Measurements from ENCODE around the gene PRPS1L1. TPM values are rescaled to one million over a fixed set of nuclear protein-coding genes. Genes with fewer than 3 reads are reported as not detected.

The PRPS1L1 gene
- total RNA-seq, 1 experiment from 2014 or later = not detected

DNA sequence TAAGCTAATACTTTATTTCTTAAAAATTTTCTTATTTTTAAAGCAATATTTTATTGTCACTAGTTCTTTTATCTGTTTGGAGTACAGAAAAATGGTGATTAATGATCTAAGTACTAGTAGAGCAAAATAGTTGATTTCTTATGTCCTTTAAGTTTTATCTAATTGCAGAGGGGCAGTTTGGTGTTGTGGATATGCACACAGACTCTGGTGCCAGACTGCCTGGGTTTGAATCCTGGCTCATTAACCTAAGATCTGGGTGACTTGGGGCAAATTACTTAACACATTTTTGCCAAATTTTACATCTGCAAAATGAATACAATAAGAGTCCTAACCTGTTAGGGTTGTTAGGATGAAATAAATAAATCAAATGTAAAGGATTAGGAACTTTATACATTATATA lies 10.7 kb upstream of the PRPS1L1 start:
- Histone ChIP-seq H3K27me3 (replicated peaks; ENCODE audit: insufficient read depth, low read depth, low read length, poor library complexity) (no peaks in the 10 kb centered on the region), H3K36me3 (ENCODE audit: insufficient read depth, low read length, poor library complexity, severe bottlenecking) (no peaks in the 10 kb centered on the region), H3K4me3 (ENCODE audit: low read depth, low read length, poor library complexity, severe bottlenecking) (no peak overlapping the region), H3K27ac (ENCODE audit: low read depth, low read length, poor library complexity, severe bottlenecking) (no peak overlapping the region), H3K9me3 (ENCODE audit: low read depth, low read length, poor library complexity, severe bottlenecking) (no peaks in the 10 kb centered on the region), H3K4me1 (ENCODE audit: insufficient read depth, low read length, poor library complexity, severe bottlenecking) (no peaks in the 10 kb centered on the region)
- POLR2A ChIA-PET (ENCODE audit: low non-redundant PET) = no interaction called here
- CTCF ChIA-PET = no interaction called here
- intact Hi-C loops (cut with micrococcal nuclease; ENCODE audit: unreplicated experiment) = no loop called here
- DNase-seq (ENCODE audit: low spot score) = no peak
- no TSS peak for BruUV-seq (replicated peaks)
- TF ChIP-seq EZH2 (IDR thresholded peaks at IDR 0.05; ENCODE audit: borderline replicate concordance, low read depth, low read length, poor library complexity, severe bottlenecking) = no peak
- TF ChIP-seq, protein P1, sequence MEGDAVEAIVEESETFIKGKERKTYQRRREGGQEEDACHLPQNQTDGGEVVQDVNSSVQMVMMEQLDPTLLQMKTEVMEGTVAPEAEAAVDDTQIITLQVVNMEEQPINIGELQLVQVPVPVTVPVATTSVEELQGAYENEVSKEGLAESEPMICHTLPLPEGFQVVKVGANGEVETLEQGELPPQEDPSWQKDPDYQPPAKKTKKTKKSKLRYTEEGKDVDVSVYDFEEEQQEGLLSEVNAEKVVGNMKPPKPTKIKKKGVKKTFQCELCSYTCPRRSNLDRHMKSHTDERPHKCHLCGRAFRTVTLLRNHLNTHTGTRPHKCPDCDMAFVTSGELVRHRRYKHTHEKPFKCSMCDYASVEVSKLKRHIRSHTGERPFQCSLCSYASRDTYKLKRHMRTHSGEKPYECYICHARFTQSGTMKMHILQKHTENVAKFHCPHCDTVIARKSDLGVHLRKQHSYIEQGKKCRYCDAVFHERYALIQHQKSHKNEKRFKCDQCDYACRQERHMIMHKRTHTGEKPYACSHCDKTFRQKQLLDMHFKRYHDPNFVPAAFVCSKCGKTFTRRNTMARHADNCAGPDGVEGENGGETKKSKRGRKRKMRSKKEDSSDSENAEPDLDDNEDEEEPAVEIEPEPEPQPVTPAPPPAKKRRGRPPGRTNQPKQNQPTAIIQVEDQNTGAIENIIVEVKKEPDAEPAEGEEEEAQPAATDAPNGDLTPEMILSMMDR (conservative IDR thresholded peaks at IDR 0.05; ENCODE audit: low read depth, low read length) = no peak

DNA sequence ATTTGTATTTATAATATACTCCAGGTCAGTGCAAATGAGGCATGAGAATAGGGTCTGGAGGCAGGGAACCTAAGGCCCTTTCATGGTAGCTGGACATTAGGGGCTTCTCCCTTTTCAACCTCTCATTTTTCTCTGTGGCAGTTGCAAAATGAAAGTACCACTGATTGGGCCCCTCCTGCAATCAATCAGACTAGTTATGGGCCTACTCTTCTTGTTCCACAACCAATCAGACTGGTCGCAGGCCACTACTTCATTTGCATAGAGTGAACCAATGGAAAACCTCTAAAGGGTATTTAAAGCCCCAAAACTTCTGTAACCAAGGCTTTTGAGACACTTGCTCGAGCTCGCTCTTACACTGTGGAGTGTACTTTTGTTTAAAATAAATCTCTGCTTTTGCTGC lies 10.0 kb upstream of the PRPS1L1 start:
- TF ChIP-seq, protein P1 (conservative IDR thresholded peaks at IDR 0.05; ENCODE audit: low read depth, low read length) = no peak
- no peak for TF ChIP-seq EZH2 (IDR thresholded peaks at IDR 0.05; ENCODE audit: borderline replicate concordance, low read depth, low read length, poor library complexity, severe bottlenecking)
- Histone ChIP-seq H3K9me3 (ENCODE audit: low read depth, low read length, poor library complexity, severe bottlenecking) (no peaks in the 10 kb centered on the region), H3K27me3 (replicated peaks; ENCODE audit: insufficient read depth, low read depth, low read length, poor library complexity) (no peaks in the 10 kb centered on the region), H3K27ac (ENCODE audit: low read depth, low read length, poor library complexity, severe bottlenecking) (no peak overlapping the region), H3K36me3 (ENCODE audit: insufficient read depth, low read length, poor library complexity, severe bottlenecking) (no peaks in the 10 kb centered on the region), H3K4me3 (ENCODE audit: low read depth, low read length, poor library complexity, severe bottlenecking) (no peak overlapping the region), H3K4me1 (ENCODE audit: insufficient read depth, low read length, poor library complexity, severe bottlenecking) (no peaks in the 10 kb centered on the region)
- ChIA-PET CTCF (no interaction called here), POLR2A (ENCODE audit: low non-redundant PET) (no interaction called here)
- BruUV-seq (replicated peaks) = no TSS peak
- DNase-seq (ENCODE audit: low spot score) = no peak
- intact Hi-C loops (cut with micrococcal nuclease; ENCODE audit: unreplicated experiment) = no loop called here

DNA sequence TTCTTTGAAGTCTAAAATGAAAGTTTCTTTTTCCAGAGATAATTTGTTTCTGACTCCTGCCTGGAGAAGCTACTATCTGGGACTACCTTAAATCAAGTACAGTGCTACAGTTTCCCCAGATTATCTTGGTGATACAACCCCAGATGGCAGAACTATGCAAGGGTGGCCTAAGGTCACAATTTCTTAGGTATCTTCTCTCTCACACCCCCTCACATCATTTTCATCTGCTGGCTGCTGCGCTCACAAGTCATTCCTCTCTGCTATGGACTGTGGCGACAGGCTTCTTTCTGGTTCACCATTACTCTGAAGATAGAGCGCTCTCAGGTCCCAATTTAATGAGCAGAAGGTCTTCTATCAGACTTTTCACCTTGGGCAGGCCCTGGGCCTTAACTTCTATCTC lies 9.1 kb upstream of the PRPS1L1 start:
- no peaks in the 10 kb centered on the region for H3K9me3 ChIP-seq (ENCODE audit: low read depth, low read length, poor library complexity, severe bottlenecking)
- intact Hi-C loops (cut with micrococcal nuclease; ENCODE audit: unreplicated experiment) = no loop called here
- H3K36me3 ChIP-seq (ENCODE audit: insufficient read depth, low read length, poor library complexity, severe bottlenecking) = no peaks in the 10 kb centered on the region
- H3K4me3 ChIP-seq (ENCODE audit: low read depth, low read length, poor library complexity, severe bottlenecking) = no peak overlapping the region
- no peak overlapping the region for H3K27ac ChIP-seq (ENCODE audit: low read depth, low read length, poor library complexity, severe bottlenecking)
- DNase-seq (ENCODE audit: low spot score) = no peak
- CTCF ChIA-PET = no interaction called here
- H3K27me3 ChIP-seq (replicated peaks; ENCODE audit: insufficient read depth, low read depth, low read length, poor library complexity) = no peaks in the 10 kb centered on the region
- TF ChIP-seq, protein P1 (conservative IDR thresholded peaks at IDR 0.05; ENCODE audit: low read depth, low read length) = no peak
- no peak for TF ChIP-seq EZH2 (IDR thresholded peaks at IDR 0.05; ENCODE audit: borderline replicate concordance, low read depth, low read length, poor library complexity, severe bottlenecking)
- no TSS peak for BruUV-seq (replicated peaks)
- H3K4me1 ChIP-seq (ENCODE audit: insufficient read depth, low read length, poor library complexity, severe bottlenecking) = no peaks in the 10 kb centered on the region
- POLR2A ChIA-PET (ENCODE audit: low non-redundant PET) = no interaction called here

Data from A673 (cell line).